Muscle of back (tissue), 11 donors: ENCODE measurements around the gene LIN7C. TPM values are rescaled to one million over a fixed set of nuclear protein-coding genes. Genes with fewer than 3 reads are reported as not detected.
A peak's percentile ranks its signal among the peaks of the same experiment; 100 is the strongest.

Experiments
- DNase-seq, 3 donors: peaks; one replicate each; pipeline versions ENCODE4 v3.0.0 to v3.0.0-alpha.2; 2013
- polyA plus RNA-seq, 10 donors: library from polyadenylated mRNA; unstranded; fragments of 120-200 nt; gene quantifications; one replicate each; pipeline ENCODE4 v1.2.1, GENCODE V29; 2013; ENCODE audit not compliant: insufficient read length in 10 of 10

The LIN7C gene
- polyA plus RNA-seq, 10 donors: 8.9 to 17.7 (median 13.4) TPM

- peak in 2 of 3 donors; percentile 46 to 78 for DNase-seq
Measured at GRCh38 chr11:27471589-27472397, 34.8 kb downstream of the LIN7C start.

DNA sequence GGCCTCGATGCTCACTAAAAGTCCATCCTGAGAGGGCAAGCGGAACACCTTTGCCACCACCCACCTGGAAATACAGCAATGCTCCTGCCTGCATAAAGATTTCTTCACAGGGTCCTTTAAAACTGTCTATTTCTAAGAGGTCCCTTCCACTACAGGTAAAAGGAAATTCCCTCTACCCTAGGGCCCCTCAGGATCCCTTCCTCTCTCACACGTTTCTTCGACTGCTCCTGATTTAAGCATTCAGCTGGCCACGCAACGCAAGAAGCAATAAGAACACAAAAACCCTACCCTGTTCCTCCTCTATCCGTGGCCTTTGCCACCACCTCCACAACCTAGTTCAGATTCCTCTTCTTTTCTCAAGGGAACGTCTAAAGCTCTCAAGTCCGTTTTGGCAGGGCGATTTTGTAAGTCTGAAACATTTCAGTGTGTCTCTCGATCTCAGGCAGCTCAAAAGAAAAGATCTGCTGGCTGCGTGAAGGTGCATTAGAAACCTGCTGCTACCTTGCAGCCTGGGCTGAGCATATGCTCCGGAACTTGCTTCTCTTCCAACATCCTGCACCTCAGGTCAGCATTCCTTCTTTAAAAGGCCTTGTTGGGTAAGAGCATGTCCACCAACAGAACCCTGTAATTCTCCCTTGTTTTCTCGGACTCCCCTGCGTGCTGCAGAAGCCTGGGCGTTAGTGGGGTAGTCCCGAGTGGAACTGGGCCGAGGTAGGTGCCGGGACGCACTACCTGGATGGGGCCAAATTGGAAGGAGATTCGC lies 35.6 kb downstream of the LIN7C start:
- DNase-seq: no peak

GRCh38 chr11:27470166-27470565 lies 36.4 kb downstream of the LIN7C start:
- DNase-seq: no peak

DNA sequence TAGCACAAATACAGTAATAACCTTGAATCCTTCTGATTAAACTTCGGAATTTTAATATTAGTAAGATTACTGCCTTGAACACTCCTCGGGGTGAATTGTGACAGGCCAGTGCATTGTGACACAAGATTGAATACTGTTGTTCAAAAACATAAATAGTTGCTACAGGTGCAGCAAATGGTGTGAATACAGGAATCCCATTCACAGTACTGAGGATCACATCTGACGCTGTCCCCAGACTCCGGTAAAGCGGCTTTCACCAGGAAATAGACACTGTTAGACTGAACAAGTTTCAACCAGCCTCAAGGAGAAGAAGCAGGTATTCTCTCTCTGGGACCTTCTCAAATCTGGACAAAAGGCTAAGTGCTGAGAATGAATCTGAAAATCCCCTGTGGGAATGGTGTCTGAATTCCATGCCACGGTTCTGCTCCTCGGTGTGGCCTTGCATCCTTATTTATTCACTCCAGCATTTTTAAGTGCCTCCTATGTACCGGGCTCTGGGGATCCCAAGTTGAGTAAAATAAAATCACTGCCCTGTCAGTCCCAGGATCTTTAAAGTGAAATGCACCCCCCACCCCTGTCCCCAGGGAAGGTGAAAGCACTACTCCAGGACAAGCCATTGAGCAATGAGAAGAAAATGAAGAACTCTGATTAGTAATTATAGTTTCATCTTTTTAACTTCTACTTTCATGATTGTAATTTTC lies 37.4 kb downstream of the LIN7C start:
- DNase-seq: no peak

DNA sequence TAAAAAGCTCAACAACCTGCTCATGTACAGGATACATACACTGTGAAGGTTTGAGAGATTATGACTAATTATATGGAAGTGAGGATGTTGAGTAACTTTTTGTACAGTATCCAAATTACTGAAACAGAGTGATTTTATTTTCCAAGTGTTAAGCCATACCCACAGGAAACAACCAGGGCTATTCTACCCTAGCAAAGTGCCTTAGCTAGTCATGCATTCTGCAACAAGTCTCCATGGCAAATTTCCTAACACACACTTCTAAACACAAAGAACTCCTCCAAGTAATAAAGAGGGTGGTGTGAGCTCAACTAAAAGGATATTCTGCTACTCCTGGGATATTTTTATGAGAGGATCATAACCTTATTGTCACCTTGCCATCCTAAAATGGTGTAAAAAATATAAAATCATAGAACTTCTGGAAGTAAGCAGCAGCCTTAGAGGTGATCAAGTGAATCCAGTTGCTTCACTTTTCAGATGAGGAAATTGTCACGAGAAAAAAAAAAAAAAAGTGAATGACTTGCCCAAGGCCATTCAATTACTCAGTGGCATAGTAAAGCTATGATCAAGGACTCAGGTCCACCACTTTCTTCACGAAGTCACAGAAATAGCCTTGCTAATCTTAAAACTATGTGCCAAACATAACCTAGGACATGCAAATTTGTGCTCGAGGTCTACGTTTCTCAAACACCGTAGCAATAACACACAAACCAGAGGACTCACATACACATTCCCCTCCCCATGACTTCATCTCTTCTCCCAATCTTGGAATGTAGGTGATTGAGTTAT lies 38.2 kb downstream of the LIN7C start:
- no peak for DNase-seq

GRCh38 chr11:27467181-27467913 lies 39.2 kb downstream of the LIN7C start:
- no peak for DNase-seq

DNA sequence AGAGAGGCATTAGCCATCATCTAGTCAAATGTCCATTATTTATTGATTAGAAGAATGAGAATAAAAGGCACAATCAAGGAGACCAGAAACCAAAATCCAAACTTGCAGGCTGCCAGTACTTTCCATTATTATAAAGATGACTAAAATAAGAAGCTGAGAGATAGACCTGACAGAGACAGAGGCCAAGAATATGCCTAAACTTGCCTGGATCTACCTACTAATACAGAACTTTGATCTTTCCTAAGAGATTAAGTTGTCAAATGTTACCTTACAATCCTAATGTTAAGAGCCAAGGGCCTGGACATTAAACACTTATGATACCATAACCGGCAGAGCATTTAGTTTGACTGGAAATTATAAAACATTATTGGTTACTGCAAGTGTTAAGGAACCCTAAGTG lies 40.2 kb downstream of the LIN7C start:
- no peak for DNase-seq

- no peak for DNase-seq
Measured at GRCh38 chr11:27465629-27466028, 40.9 kb downstream of the LIN7C start.

DNA sequence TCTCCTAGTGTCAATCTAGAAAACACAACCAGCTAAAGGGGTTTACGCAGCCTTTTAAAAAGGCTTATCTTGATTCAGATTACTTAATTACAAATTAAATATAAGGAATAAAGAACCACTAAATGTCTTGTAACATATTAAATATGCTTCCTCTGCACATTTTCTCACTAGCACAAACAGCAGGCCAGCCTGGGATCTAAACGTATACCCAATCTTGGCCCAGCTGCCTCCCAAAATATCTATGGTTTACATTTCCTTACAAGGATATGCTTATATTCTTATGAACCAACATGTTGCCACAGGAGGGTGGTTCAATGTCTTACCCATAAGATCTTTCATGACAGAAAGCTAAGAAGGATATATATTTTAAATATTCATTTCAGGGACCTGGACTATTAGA lies 41.7 kb downstream of the LIN7C start:
- DNase-seq: no peak

- DNase-seq: no peak
Measured at GRCh38 chr11:27464289-27464696, 42.3 kb downstream of the LIN7C start.

DNA sequence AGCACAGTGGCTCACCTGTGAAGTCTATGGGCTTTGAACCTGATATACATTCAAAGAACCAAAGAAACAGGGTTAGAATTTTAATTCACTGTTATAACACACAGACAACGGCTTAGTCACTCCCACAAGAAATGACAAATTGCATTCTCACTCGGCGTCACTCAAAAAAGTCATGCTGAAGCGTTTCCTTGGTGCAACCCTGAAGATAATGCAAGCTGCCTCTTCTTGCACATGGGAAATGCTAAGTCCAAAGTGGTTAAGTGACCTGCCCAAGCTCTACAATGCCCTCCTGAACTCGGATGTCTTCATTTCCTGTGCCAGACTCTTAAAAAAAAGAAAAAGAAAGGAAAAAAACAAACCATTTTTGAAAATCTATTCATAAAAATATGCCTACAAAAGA lies 44.0 kb downstream of the LIN7C start:
- DNase-seq: no peak

DNA sequence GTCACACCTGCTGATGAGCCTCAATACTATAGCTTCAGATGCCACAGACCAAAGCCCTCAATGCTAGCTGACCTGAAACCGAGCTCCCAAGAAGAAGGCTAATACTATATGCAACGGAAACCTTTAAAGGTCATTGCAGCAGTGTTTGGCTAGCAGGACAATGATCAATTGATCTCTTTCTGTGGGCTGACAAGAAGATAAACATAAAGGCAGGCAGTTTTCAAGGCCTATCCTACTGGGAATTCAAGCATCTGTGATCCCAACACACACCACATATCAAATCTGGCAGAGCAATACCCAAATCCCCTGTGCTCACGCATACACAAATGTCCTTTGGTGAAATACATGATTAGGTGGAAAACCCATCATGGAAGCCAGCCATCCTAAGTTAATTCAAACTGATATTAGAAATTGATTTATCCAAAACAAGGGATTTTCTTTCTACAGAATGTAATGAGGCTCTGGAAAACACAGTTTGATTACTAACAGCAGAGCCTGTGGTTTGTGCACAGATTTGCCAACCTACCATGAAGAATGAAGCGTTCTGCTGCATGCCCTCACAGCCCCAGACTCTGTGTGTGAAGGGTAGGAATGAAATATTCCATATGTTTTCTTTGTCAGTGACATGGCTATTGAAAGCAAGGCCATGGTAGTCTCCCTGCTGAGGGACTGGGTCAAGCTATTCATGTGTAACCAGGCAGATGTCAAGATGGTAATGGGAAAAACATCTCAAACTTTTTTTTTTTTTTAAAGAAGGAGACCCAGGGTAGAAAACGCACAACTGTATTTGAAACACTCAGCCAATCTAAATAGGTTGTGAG lies 46.2 kb downstream of the LIN7C start:
- DNase-seq: no peak

- no peak for DNase-seq
Measured at GRCh38 chr11:27459191-27459590, 47.4 kb downstream of the LIN7C start.

- no peak for DNase-seq
Measured at GRCh38 chr11:27458182-27458581, 48.4 kb downstream of the LIN7C start.

DNA sequence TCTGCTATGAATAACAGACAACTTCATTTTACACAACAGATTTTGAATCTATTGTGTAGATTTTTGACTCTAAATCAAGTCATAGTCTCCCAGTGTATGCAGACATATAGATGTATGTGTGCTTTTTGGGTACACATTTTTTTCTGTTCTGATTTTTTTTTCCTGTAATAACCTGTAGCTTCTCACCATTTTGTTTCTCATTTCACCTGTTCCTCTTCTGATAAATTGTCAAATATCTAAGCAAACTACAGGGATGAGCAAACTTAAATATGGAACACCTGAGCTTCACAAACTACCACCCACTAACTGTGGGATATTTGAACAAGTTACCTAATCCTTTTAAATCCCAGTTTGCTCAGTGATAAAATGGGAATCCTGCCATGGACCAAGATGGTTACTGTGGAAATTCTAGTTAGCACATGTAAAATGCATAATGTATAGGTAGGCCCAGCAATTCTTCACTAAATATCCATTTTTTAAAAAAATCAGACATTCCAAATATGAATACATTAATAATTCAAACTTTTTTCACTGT lies 49.7 kb downstream of the LIN7C start:
- no peak for DNase-seq

- no peak for DNase-seq
Measured at GRCh38 chr11:27456140-27456794, 50.3 kb downstream of the LIN7C start.

- DNase-seq: no peak
Measured at GRCh38 chr11:27455667-27456066, 50.9 kb downstream of the LIN7C start.

GRCh38 chr11:27453701-27454100 lies 52.9 kb downstream of the LIN7C start:
- DNase-seq: no peak

GRCh38 chr11:27452147-27452546 lies 54.4 kb downstream of the LIN7C start:
- no peak for DNase-seq
